ENCODE measurements around the gene ZNF555.

ZNF555 gene

GRCh38 chr19:2799273-2800020 is 41.8 kb upstream of the ZNF555 start:
- H3K4me3 ChIP-seq (ENCODE audit: low read length in 2 of 2): no peak overlapping the region
- H3K4me1 ChIP-seq (ENCODE audit: control insufficient read depth, insufficient read depth, low read length): no peaks in the 10 kb centered on the region
- no peaks in the 10 kb centered on the region for H3K9me3 ChIP-seq (ENCODE audit: control insufficient read depth in 2 of 2, low read length in 2 of 2)
- H3K27ac ChIP-seq (ENCODE audit: low read length): no peak overlapping the region
- H3K9ac ChIP-seq (ENCODE audit: low read length in 2 of 2): no peak overlapping the region
- H3K27me3 ChIP-seq (ENCODE audit: control insufficient read depth in 1 of 2, insufficient read depth in 2 of 2, low read length in 2 of 2): no peaks in the 10 kb centered on the region
- H3K36me3 ChIP-seq (ENCODE audit: control insufficient read depth in 2 of 2, insufficient read depth in 2 of 2, low read length in 2 of 2): peaks cover 6 to 23% of the 10 kb centered on the region in 2 donors

- Histone ChIP-seq H3K9ac (ENCODE audit: low read length in 2 of 2) (no peak overlapping the region), H3K27ac (ENCODE audit: low read length) (no peak overlapping the region), H3K4me3 (ENCODE audit: low read length in 2 of 2) (no peak overlapping the region), H3K9me3 (ENCODE audit: control insufficient read depth in 2 of 2, low read length in 2 of 2) (no peaks in the 10 kb centered on the region), H3K4me1 (ENCODE audit: control insufficient read depth, insufficient read depth, low read length) (no peaks in the 10 kb centered on the region), H3K27me3 (ENCODE audit: control insufficient read depth in 1 of 2, insufficient read depth in 2 of 2, low read length in 2 of 2) (no peaks in the 10 kb centered on the region), H3K36me3 (ENCODE audit: control insufficient read depth in 2 of 2, insufficient read depth in 2 of 2, low read length in 2 of 2) (peaks cover 6 to 21% of the 10 kb centered on the region in 2 donors)
Measured at GRCh38 chr19:2800506-2800905, 40.8 kb upstream of the ZNF555 start.

GRCh38 chr19:2802826-2803225 is 38.4 kb upstream of the ZNF555 start:
- Histone ChIP-seq H3K9me3 (ENCODE audit: control insufficient read depth in 2 of 2, low read length in 2 of 2) (no peaks in the 10 kb centered on the region), H3K9ac (ENCODE audit: low read length in 2 of 2) (no peak overlapping the region), H3K27ac (ENCODE audit: low read length) (no peak overlapping the region), H3K36me3 (ENCODE audit: control insufficient read depth in 2 of 2, insufficient read depth in 2 of 2, low read length in 2 of 2) (peaks cover 3 to 27% of the 10 kb centered on the region in 2 donors), H3K4me3 (ENCODE audit: low read length in 2 of 2) (no peak overlapping the region), H3K27me3 (ENCODE audit: control insufficient read depth in 1 of 2, insufficient read depth in 2 of 2, low read length in 2 of 2) (no peaks in the 10 kb centered on the region), H3K4me1 (ENCODE audit: control insufficient read depth, insufficient read depth, low read length) (no peaks in the 10 kb centered on the region)

GRCh38 chr19:2803486-2804155 is 37.7 kb upstream of the ZNF555 start:
- no peak overlapping the region for H3K4me3 ChIP-seq (ENCODE audit: low read length in 2 of 2)
- no peaks in the 10 kb centered on the region for H3K4me1 ChIP-seq (ENCODE audit: control insufficient read depth, insufficient read depth, low read length)
- peaks cover 3 to 29% of the 10 kb centered on the region in 2 donors for H3K36me3 ChIP-seq (ENCODE audit: control insufficient read depth in 2 of 2, insufficient read depth in 2 of 2, low read length in 2 of 2)
- H3K27me3 ChIP-seq (ENCODE audit: control insufficient read depth in 1 of 2, insufficient read depth in 2 of 2, low read length in 2 of 2): no peaks in the 10 kb centered on the region
- H3K9ac ChIP-seq (ENCODE audit: low read length in 2 of 2): no peak overlapping the region
- no peak overlapping the region for H3K27ac ChIP-seq (ENCODE audit: low read length)
- no peaks in the 10 kb centered on the region for H3K9me3 ChIP-seq (ENCODE audit: control insufficient read depth in 2 of 2, low read length in 2 of 2)

- H3K9ac ChIP-seq (ENCODE audit: low read length in 2 of 2): no peak overlapping the region
- H3K27ac ChIP-seq (ENCODE audit: low read length): no peak overlapping the region
- no peaks in the 10 kb centered on the region for H3K27me3 ChIP-seq (ENCODE audit: control insufficient read depth in 1 of 2, insufficient read depth in 2 of 2, low read length in 2 of 2)
- no peaks in the 10 kb centered on the region for H3K4me1 ChIP-seq (ENCODE audit: control insufficient read depth, insufficient read depth, low read length)
- H3K36me3 ChIP-seq (ENCODE audit: control insufficient read depth in 2 of 2, insufficient read depth in 2 of 2, low read length in 2 of 2): peaks cover 8 to 35% of the 10 kb centered on the region in 2 donors
- H3K9me3 ChIP-seq (ENCODE audit: control insufficient read depth in 2 of 2, low read length in 2 of 2): no peaks in the 10 kb centered on the region
- H3K4me3 ChIP-seq (ENCODE audit: low read length in 2 of 2): no peak overlapping the region
Measured at GRCh38 chr19:2804156-2805004, 36.9 kb upstream of the ZNF555 start.

- H3K27ac ChIP-seq (ENCODE audit: low read length): no peak overlapping the region
- no peaks in the 10 kb centered on the region for H3K4me1 ChIP-seq (ENCODE audit: control insufficient read depth, insufficient read depth, low read length)
- H3K9ac ChIP-seq (ENCODE audit: low read length in 2 of 2): no peak overlapping the region
- no peaks in the 10 kb centered on the region for H3K9me3 ChIP-seq (ENCODE audit: control insufficient read depth in 2 of 2, low read length in 2 of 2)
- no peak overlapping the region for H3K4me3 ChIP-seq (ENCODE audit: low read length in 2 of 2)
- H3K27me3 ChIP-seq (ENCODE audit: control insufficient read depth in 1 of 2, insufficient read depth in 2 of 2, low read length in 2 of 2): no peaks in the 10 kb centered on the region
- H3K36me3 ChIP-seq (ENCODE audit: control insufficient read depth in 2 of 2, insufficient read depth in 2 of 2, low read length in 2 of 2): peaks cover 11 to 37% of the 10 kb centered on the region in 2 donors
Measured at GRCh38 chr19:2805261-2805900, 35.9 kb upstream of the ZNF555 start.

GRCh38 chr19:2805991-2806649 is 35.2 kb upstream of the ZNF555 start:
- Histone ChIP-seq H3K4me1 (ENCODE audit: control insufficient read depth, insufficient read depth, low read length) (no peaks in the 10 kb centered on the region), H3K4me3 (ENCODE audit: low read length in 2 of 2) (no peak overlapping the region), H3K9me3 (ENCODE audit: control insufficient read depth in 2 of 2, low read length in 2 of 2) (no peaks in the 10 kb centered on the region), H3K9ac (ENCODE audit: low read length in 2 of 2) (no peak overlapping the region), H3K36me3 (ENCODE audit: control insufficient read depth in 2 of 2, insufficient read depth in 2 of 2, low read length in 2 of 2) (peaks cover 11 to 33% of the 10 kb centered on the region in 2 donors), H3K27ac (ENCODE audit: low read length) (no peak overlapping the region), H3K27me3 (ENCODE audit: control insufficient read depth in 1 of 2, insufficient read depth in 2 of 2, low read length in 2 of 2) (no peaks in the 10 kb centered on the region)

- Histone ChIP-seq H3K27me3 (ENCODE audit: control insufficient read depth in 1 of 2, insufficient read depth in 2 of 2, low read length in 2 of 2) (no peaks in the 10 kb centered on the region), H3K36me3 (ENCODE audit: control insufficient read depth in 2 of 2, insufficient read depth in 2 of 2, low read length in 2 of 2) (peaks cover 11 to 32% of the 10 kb centered on the region in 2 donors)
Measured at GRCh38 chr19:2806736-2807378, 34.4 kb upstream of the ZNF555 start.

GRCh38 chr19:2807379-2808128 is 33.7 kb upstream of the ZNF555 start:
- no peak overlapping the region for H3K4me3 ChIP-seq (ENCODE audit: low read length in 2 of 2)
- H3K27ac ChIP-seq (ENCODE audit: low read length): no peak overlapping the region
- H3K9me3 ChIP-seq (ENCODE audit: control insufficient read depth in 2 of 2, low read length in 2 of 2): no peaks in the 10 kb centered on the region
- H3K9ac ChIP-seq (ENCODE audit: low read length in 2 of 2): no peak overlapping the region
- no peaks in the 10 kb centered on the region for H3K27me3 ChIP-seq (ENCODE audit: control insufficient read depth in 1 of 2, insufficient read depth in 2 of 2, low read length in 2 of 2)
- peaks cover 11 to 35% of the 10 kb centered on the region in 2 donors for H3K36me3 ChIP-seq (ENCODE audit: control insufficient read depth in 2 of 2, insufficient read depth in 2 of 2, low read length in 2 of 2)
- no peaks in the 10 kb centered on the region for H3K4me1 ChIP-seq (ENCODE audit: control insufficient read depth, insufficient read depth, low read length)

More at GRCh38 chr19:2806736-2807378, 34.4 kb upstream of the ZNF555 start:
- H3K9me3 ChIP-seq (ENCODE audit: control insufficient read depth in 2 of 2, low read length in 2 of 2): no peaks in the 10 kb centered on the region
- H3K27ac ChIP-seq (ENCODE audit: low read length): no peak overlapping the region
- H3K4me3 ChIP-seq (ENCODE audit: low read length in 2 of 2): no peak overlapping the region
- H3K4me1 ChIP-seq (ENCODE audit: control insufficient read depth, insufficient read depth, low read length): no peaks in the 10 kb centered on the region
- H3K9ac ChIP-seq (ENCODE audit: low read length in 2 of 2): no peak overlapping the region
